ENCODE measurements around the gene ZNF683.
"Not testable (repeated sequence)": the region's sequence is repeated elsewhere in the genome, so short reads cannot be mapped to it uniquely, and the experiment has no call there.

Gene ZNF683

DNA sequence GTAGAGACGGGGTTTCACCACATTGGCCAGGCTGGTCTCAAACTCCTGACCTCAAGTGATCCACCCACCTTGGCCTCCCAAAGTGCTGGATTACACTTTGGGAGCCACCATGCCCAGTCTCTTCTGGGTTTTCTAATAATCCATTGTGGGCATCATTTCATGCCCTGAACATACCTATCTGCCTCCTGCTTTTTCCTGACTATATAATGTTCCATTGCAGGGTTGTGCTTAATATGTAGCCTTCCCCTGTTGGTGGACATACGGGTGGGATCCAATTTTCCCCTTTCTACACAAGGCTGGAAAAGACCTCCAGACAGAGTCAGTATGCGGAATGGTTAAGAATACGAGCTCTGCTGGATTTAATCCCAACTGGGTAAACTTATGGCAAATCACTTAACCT is 3.5 kb upstream of the ZNF683 start:
- Histone ChIP-seq H3K9ac (ENCODE audit: insufficient read length) (no peak overlapping the region), H3K27ac (no peak overlapping the region), H3K9me3 (ENCODE audit: low read depth, low read length) (no peaks in the 10 kb centered on the region), H3K4me3 (no peak overlapping the region), H3K36me3 (ENCODE audit: insufficient read depth, low read length) (no peaks in the 10 kb centered on the region)
- no peak for DNase-seq (ENCODE audit: low read depth, low spot score)
- TF ChIP-seq EZH2 (IDR thresholded peaks at IDR 0.05), result no peak
- no peak for TF ChIP-seq POLR2AphosphoS5 (IDR thresholded peaks at IDR 0.05; ENCODE audit: borderline replicate concordance, low read depth, low read length)
- no peak for TF ChIP-seq FOXP2 (optimal IDR thresholded peaks at IDR 0.05; ENCODE audit: control extremely low read depth, extremely low read length, insufficient read depth)

GRCh38 chr1:26375081-26375480 is 2.5 kb upstream of the ZNF683 start:
- H3K9me3 ChIP-seq (ENCODE audit: low read depth, low read length), result no peaks in the 10 kb centered on the region
- no peak overlapping the region for H3K4me3 ChIP-seq
- TF ChIP-seq FOXP2 (optimal IDR thresholded peaks at IDR 0.05; ENCODE audit: control extremely low read depth, extremely low read length, insufficient read depth) (no peak), POLR2AphosphoS5 (IDR thresholded peaks at IDR 0.05; ENCODE audit: borderline replicate concordance, low read depth, low read length) (no peak), EZH2 (IDR thresholded peaks at IDR 0.05) (no peak)
- no peak overlapping the region for H3K9ac ChIP-seq (ENCODE audit: insufficient read length)
- H3K36me3 ChIP-seq (ENCODE audit: insufficient read depth, low read length), result no peaks in the 10 kb centered on the region
- DNase-seq (ENCODE audit: low read depth, low spot score), result no peak
- H3K27ac ChIP-seq, result no peak overlapping the region

GRCh38 chr1:26374361-26374760 is 1.8 kb upstream of the ZNF683 start:
- H3K36me3 ChIP-seq (ENCODE audit: insufficient read depth, low read length); H3K27ac ChIP-seq; H3K9ac ChIP-seq (ENCODE audit: insufficient read length); H3K4me3 ChIP-seq; H3K9me3 ChIP-seq (ENCODE audit: low read depth, low read length); DNase-seq (ENCODE audit: low read depth, low spot score): not testable (repeated sequence)

DNA sequence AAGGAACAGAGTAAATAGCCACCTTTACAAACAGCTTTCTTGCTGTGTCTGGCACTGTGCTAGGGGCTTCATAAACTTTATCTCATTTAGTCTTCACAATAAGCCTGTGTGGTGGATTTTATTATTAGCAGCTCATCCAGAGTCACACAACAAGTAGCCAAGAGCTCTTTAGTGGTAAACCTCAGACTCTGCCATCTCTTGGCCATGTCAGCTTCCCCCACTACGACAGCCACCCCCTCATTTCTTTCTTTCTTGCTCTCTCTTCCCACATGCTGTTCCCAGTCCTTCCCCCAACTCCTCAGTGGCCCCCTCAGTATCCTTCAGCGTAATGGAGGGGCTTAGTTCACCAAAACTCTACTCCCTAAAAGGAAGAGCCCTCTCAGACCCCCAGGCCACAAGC is 1.2 kb upstream of the ZNF683 start:
- DNase-seq (ENCODE audit: low read depth, low spot score), result no peak
- H3K27ac ChIP-seq, result no peak overlapping the region
- H3K36me3 ChIP-seq (ENCODE audit: insufficient read depth, low read length), result no peaks in the 10 kb centered on the region
- TF ChIP-seq POLR2AphosphoS5 (IDR thresholded peaks at IDR 0.05; ENCODE audit: borderline replicate concordance, low read depth, low read length) (no peak), EZH2 (IDR thresholded peaks at IDR 0.05) (no peak), FOXP2 (optimal IDR thresholded peaks at IDR 0.05; ENCODE audit: control extremely low read depth, extremely low read length, insufficient read depth) (no peak)
- H3K4me3 ChIP-seq, result no peak overlapping the region
- H3K9me3 ChIP-seq (ENCODE audit: low read depth, low read length), result no peaks in the 10 kb centered on the region
- no peak overlapping the region for H3K9ac ChIP-seq (ENCODE audit: insufficient read length)

GRCh38 chr1:26373281-26373680 is 731 bp upstream of the ZNF683 start:
- H3K4me3 ChIP-seq, result no peak overlapping the region
- no peak overlapping the region for H3K27ac ChIP-seq
- DNase-seq (ENCODE audit: low read depth, low spot score), result no peak
- H3K9me3 ChIP-seq (ENCODE audit: low read depth, low read length), result no peaks in the 10 kb centered on the region
- TF ChIP-seq POLR2AphosphoS5 (IDR thresholded peaks at IDR 0.05; ENCODE audit: borderline replicate concordance, low read depth, low read length) (no peak), FOXP2 (optimal IDR thresholded peaks at IDR 0.05; ENCODE audit: control extremely low read depth, extremely low read length, insufficient read depth) (no peak), EZH2 (IDR thresholded peaks at IDR 0.05) (no peak)
- no peaks in the 10 kb centered on the region for H3K36me3 ChIP-seq (ENCODE audit: insufficient read depth, low read length)
- H3K9ac ChIP-seq (ENCODE audit: insufficient read length), result no peak overlapping the region

- TF ChIP-seq EZH2 (IDR thresholded peaks at IDR 0.05) (no peak), POLR2AphosphoS5 (IDR thresholded peaks at IDR 0.05; ENCODE audit: borderline replicate concordance, low read depth, low read length) (no peak), FOXP2 (optimal IDR thresholded peaks at IDR 0.05; ENCODE audit: control extremely low read depth, extremely low read length, insufficient read depth) (no peak)
- DNase-seq (ENCODE audit: low read depth, low spot score), result no peak
- H3K9me3 ChIP-seq (ENCODE audit: low read depth, low read length), result no peaks in the 10 kb centered on the region
- no peak overlapping the region for H3K9ac ChIP-seq (ENCODE audit: insufficient read length)
- H3K27ac ChIP-seq, result no peak overlapping the region
- no peaks in the 10 kb centered on the region for H3K36me3 ChIP-seq (ENCODE audit: insufficient read depth, low read length)
- H3K4me3 ChIP-seq, result no peak overlapping the region
These were observed 511 bp downstream of the ZNF683 start for GRCh38 chr1:26372039-26372438.

DNA sequence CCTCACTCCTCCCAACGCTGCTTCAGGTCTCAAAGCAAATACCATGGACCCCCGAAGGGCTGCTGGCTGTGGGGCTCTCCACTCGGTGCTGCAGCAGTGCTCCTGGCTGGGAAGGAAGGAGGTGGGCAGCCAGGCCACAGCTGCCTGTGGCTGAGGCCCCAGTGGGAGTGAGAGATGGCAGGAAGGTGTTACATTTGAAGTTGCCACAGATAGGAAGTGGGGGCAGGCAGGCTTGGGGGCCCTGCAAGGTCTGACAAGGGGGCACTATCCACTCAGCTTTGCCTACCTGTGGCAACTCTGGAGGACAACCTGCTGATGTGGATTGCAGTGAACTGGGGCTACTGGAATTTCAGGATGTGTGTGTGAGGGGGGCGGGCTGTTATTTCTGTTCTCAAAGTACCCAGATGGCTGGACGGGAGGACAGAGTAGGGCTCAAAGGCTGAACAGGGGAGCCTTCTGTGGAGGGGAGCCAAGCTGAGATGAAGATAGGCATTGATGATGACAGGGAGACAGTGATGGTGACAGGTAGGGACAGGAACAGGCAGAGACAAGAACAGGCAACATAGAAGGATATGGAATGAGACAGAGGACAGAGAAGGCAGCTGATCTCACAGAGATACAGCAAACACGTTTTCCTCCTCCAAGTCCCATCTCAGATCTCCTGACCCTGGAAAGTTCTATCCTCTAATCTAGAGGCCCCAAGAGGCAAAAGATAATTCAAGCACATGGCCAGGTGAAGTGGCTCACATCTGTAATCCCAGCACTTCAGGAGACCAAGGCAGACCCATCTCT is 1.8 kb downstream of the ZNF683 start:
- Histone ChIP-seq H3K9ac (ENCODE audit: insufficient read length) (no peak overlapping the region), H3K27ac (no peak overlapping the region), H3K4me3 (no peak overlapping the region), H3K36me3 (ENCODE audit: insufficient read depth, low read length) (no peaks in the 10 kb centered on the region), H3K9me3 (ENCODE audit: low read depth, low read length) (no peaks in the 10 kb centered on the region)
- no peak for TF ChIP-seq FOXP2 (optimal IDR thresholded peaks at IDR 0.05; ENCODE audit: control extremely low read depth, extremely low read length, insufficient read depth)
- TF ChIP-seq POLR2AphosphoS5 (IDR thresholded peaks at IDR 0.05; ENCODE audit: borderline replicate concordance, low read depth, low read length), result no peak
- no peak for TF ChIP-seq EZH2 (IDR thresholded peaks at IDR 0.05)
- DNase-seq (ENCODE audit: low read depth, low spot score), result no peak

GRCh38 chr1:26368486-26368885 is 4.1 kb downstream of the ZNF683 start:
- TF ChIP-seq EZH2 (IDR thresholded peaks at IDR 0.05), result no peak
- TF ChIP-seq FOXP2 (optimal IDR thresholded peaks at IDR 0.05; ENCODE audit: control extremely low read depth, extremely low read length, insufficient read depth), result no peak
- no peak for TF ChIP-seq POLR2AphosphoS5 (IDR thresholded peaks at IDR 0.05; ENCODE audit: borderline replicate concordance, low read depth, low read length)
- Histone ChIP-seq H3K36me3 (ENCODE audit: insufficient read depth, low read length) (no peaks in the 10 kb centered on the region), H3K4me3 (no peak overlapping the region), H3K9me3 (ENCODE audit: low read depth, low read length) (no peaks in the 10 kb centered on the region), H3K27ac (no peak overlapping the region), H3K9ac (ENCODE audit: insufficient read length) (no peak overlapping the region)
- DNase-seq (ENCODE audit: low read depth, low spot score), result no peak

DNA sequence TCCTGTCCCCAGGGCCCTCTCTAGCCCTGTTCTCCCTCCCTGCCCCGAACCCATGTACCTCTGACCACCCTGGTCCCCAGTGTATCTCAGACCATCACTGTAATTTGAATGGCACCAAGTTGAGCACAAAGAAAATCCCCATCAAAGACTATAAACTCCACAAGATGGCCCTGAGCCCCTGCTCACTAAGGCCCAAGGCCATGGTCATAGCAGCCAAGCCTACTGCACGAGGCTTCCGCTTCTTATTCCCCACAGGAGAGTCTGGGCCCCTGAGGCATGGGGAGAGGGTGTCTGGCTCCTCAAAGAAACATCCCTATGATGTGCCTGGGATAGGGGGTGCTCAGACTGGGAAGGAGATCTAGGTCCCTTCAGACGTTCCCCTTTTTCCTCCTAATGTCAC is 4.5 kb downstream of the ZNF683 start:
- Histone ChIP-seq H3K9ac (ENCODE audit: insufficient read length) (no peak overlapping the region), H3K36me3 (ENCODE audit: insufficient read depth, low read length) (no peaks in the 10 kb centered on the region), H3K9me3 (ENCODE audit: low read depth, low read length) (no peaks in the 10 kb centered on the region), H3K27ac (no peak overlapping the region), H3K4me3 (no peak overlapping the region)
- DNase-seq (ENCODE audit: low read depth, low spot score), result no peak
- TF ChIP-seq EZH2 (IDR thresholded peaks at IDR 0.05) (no peak), POLR2AphosphoS5 (IDR thresholded peaks at IDR 0.05; ENCODE audit: borderline replicate concordance, low read depth, low read length) (no peak), FOXP2 (optimal IDR thresholded peaks at IDR 0.05; ENCODE audit: control extremely low read depth, extremely low read length, insufficient read depth) (no peak)

Data from SK-N-MC (cell line).